Raji (cell line): ENCODE data around the gene LGR6.

Experiments
- POLR2A ChIP-seq: IDR thresholded peaks from 2 replicates; pipeline ENCODE4 v1.6.1; 2011; ENCODE audit warnings: low read depth, low read length, control low read depth; ENCODE audit not compliant: insufficient read depth

Gene LGR6

GRCh38 chr1:202249436-202249835 is 55.8 kb downstream of the LGR6 start:
- no peak for TF ChIP-seq POLR2A

- TF ChIP-seq POLR2A = no peak
Observed at GRCh38 chr1:202249846-202250245, 56.2 kb downstream of the LGR6 start.

DNA sequence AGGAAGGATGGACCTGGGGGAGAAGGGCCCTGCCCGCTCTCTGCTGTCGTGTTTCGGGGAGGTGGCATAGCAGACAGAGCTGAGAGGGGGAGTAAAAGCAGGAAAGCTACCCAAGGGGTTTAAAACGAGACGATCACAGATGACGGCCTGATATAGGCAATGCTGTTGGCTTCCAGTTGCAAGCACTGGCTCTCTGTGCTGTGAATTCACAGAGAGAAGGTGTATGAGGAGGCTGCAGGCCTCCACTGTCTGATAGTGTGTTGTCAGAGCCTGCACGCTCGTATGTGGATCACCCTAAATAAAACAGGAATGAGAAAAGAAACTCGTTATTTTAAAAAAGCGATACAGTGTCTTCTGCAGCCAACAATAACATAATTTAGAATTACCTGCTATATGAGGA is 57.4 kb downstream of the LGR6 start:
- no peak for TF ChIP-seq POLR2A

DNA sequence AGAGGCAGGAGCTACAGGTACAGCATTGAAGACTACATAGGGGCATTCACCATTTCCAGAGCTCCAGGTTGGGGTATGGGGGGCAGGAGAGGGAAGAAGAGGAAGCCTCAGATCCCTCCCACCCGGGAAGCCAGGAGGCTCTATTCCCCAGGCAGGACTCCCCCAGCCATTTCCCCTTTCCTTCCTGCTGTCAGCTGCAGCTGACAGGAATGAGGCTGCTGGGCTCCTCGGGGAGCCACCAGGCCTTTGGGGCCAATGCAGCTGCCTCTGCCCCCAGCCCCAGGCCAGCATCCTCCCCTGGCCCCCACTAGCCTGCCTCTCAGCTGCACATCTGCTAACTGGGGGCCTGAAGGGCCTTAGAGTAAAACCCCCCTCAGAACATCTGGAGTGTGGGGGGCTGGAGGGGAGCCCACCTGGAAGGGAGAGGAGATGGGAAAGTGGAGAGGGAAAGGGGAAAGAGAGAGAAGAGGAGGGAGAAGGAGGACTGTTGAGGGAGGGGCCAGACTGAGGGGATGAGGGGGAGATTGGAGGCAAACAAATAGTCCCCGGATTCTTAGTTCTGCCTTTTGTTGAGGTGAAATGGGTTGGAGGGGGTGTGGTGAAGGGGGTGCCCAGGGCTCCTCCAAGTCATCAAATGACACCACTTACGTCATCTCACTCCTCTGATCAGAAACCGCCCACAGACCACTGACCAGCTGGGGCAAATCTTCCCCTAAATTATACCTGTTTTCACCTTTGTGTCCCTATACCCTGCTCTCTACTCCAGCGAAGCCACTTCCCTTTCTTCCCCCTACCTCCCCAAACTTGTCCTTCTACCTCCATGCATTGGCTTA is 58.0 kb downstream of the LGR6 start:
- TF ChIP-seq POLR2A = no peak

- no peak for TF ChIP-seq POLR2A
Observed at GRCh38 chr1:202252271-202252670, 58.7 kb downstream of the LGR6 start.

DNA sequence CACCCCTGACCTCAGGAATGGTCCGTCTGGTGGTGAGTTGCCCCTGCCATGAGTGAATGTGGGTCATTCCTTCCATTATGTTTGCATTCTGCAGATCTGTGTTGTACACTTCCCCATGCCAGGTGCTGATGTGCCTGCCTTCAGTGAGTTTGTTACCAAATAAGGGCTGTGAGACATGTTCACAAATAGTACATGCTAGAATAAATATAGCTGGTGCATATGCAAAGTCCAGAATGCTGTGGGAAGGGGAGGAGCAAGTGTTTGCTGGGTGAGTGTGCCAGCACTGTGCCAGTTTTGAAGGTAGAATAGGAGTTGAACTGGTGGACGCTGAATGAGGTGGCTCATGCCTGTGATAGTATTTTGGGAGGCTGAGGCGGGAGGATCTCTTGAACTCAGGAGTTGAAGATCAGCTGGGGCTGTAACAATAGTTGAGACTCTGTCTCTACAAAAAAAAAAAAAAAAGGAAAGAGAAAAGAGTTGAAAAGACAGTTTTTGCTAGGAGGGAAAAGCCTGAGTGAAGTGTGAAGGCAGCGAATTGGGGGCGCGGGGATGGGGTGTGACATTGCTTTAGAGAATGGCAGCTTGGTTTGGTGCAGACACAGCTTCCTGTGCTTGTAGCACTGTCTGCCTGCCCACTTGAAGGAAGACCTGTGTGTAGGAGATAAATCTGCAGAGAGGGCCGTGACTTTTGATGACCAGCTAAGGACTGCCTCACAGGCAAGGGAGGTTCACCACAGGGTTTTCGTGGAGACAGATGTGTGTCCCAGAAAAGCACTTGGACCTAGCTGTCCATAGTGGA is 61.1 kb downstream of the LGR6 start:
- no peak for TF ChIP-seq POLR2A

DNA sequence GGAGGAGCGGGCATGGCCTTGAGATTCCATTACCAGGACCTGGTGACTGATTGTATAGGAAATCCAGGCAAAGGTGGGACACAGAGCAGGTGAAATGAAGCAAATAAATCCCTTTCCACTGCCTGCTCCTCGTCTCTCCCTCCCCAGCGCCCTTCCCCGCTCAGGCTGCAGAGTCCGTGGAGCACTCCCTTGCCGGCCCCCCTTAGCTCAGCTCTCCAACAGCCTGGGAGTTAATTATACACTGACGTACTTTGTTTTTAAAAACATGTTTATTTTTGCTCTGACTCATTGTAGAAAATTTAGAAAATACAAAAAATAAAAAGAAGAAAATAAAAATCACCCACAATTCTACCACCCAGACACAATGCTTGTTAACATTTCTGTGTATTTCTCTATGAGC is 61.7 kb downstream of the LGR6 start:
- no peak for TF ChIP-seq POLR2A

GRCh38 chr1:202259705-202260104 is 66.1 kb downstream of the LGR6 start:
- TF ChIP-seq POLR2A = no peak

DNA sequence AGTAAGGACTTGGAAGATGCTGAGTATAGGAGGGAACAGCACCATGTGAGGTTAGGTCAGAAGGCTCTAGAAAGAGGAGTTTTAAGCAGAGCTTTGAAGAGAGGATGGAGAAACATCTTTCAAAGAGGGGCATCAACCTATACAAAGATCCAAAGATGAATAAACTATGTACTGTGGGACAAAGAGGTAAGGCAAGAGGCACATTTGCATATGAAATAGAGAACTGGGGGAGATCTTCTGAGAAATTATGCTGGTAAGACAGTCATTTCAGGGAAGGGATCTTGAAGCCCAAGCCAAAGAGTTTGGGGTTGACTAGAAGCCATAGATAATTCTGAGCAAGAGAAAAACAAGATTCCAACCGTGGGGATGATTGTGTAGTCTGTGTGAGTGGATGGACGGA is 70.0 kb downstream of the LGR6 start:
- no peak for TF ChIP-seq POLR2A

DNA sequence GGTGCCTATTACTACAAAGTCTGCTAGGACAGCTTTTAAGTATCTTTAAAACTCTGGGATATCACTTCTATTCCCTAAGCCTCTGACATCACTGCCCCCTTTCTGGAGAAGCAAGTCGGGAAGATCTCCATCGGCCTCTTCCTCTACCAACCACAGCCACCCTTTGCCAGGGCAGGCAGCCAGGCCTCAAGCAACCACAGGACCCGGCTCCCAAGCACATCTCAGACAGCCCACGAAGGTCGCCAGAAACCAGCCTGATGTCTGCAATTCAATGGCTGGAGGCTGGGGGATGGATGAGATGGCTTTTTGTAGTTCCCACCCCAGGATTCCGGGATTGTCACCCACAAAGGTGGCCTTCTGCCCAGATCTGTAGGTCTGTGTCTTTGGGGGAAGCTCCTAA is 70.7 kb downstream of the LGR6 start:
- no peak for TF ChIP-seq POLR2A

GRCh38 chr1:202264726-202265125 is 71.1 kb downstream of the LGR6 start:
- no peak for TF ChIP-seq POLR2A

DNA sequence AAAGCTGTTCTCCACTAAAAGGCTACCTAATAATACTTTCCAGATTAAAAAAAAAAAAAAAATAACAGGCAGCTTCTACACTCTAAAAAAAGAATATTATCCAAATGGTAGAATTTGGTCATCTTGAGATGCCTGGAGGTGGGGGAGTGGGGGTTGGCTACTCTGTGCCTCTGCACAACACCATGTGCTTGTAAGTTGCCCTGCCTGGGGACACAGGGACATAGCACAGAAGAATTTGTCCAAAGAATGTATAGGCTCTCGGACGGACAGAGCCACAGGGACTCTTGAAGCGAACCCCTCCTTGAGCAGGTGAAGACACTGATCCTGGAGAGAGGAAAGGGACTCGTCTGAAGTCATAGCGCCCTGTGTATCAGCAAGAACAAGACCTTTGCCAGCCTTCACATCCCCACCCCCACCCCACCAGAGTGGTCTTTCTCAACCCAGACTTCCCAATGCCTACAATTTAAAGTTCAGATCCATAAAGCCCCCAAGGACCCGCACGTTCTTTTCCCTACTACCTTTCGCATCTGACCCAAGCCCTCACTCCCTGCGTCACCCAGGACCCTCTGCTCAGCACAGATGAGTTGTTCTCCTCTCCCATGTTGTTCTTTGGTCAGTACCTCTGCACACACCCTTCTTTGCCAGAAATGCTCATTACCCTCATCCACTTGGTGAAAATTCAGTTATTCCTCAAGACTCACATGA is 72.6 kb downstream of the LGR6 start:
- TF ChIP-seq POLR2A = no peak

DNA sequence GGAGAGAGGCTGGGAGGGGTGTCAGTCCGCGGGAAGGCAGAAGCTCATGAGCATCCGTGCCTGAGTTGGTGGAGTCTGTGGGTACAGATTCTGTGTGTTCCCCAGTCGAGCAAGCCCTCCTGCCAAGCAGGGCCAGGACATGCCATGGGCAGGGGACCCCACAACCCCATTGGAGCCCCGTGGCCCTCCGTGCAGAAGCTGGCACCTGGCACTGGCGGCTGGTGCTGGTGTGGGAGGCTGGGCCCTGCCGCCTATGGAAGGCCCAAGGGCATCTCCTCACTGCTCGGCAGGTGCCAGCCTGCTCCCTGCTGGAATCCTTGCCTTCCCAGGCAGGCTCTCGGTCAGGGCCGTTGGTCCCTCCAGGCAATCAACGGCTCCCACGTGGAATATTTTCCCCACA is 74.4 kb downstream of the LGR6 start:
- no peak for TF ChIP-seq POLR2A

DNA sequence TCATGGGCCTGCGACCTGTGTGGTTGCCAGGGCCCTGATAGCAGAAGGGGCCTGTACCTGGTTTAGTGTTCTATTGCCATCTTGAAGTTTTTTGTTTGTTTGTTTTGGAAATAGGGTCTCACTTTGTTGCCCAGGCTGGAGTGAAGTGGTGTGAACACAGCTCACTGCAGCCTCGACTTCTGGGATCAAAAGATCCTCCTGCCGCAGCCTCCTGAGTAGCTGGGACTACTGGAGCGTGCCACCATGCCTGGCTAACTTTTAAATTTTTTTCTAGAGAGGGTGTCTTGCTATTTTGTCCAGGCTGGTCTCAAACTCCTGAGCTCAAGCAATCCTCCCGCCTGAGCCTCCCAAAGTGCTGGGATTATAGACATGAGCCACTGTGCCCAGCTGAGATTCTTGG is 75.2 kb downstream of the LGR6 start:
- TF ChIP-seq POLR2A = no peak

DNA sequence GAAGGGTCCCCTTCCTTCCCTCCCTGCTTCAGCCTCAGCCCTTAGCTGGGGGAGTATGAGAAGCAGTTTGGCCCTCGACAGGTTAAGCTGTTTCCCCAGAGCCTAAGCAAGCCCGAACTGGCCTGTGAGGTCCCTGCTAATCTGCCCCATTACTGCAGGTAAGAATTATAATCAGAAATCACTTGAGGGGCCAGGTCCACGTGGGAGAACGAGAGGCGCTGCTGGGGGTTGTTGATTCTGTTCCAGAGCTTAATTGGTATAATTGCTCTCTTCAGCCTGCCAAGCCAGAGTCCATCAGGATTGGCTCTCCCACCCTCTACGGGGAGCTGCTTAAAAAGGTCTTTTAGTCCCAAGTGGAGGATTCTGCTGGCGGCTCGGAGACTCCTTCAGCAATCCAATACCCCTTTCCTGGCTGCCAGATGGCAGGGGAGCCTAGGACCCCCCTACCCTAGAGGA is 77.3 kb downstream of the LGR6 start:
- TF ChIP-seq POLR2A = no peak

DNA sequence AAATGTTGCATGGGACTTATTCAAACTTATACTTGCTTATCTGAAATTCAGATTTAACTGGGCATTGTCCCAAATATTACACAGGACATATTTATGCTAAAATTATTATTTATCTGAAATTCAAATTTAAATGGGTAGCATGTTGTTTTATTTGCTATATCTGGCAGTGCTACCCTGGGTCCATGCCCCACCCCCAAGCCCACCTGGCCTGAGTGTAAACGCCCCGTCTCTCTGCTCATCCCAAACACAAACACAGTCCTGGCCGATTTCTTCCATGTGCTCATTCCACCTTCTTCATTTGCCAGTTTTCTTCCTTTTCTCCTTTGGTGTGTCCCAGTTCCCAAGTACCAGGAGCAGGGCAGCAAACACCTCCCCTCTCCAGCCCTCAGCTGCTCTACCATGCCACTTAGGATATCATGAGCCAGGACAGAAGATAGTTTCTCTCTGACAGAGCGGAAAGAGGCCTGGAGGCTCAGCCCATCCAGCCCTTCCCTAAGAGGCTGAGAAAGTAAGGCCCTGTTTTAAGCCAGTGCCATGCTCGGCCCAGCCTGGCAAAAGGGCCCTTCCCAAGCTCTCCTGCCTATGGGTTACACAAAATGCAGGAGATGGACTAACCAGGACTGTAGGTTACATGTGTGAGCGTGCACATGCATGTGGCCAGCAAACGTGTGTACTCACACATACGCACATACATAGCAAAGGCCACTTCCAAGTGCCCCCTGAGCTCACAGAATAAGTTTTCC is 78.7 kb downstream of the LGR6 start:
- no peak for TF ChIP-seq POLR2A

DNA sequence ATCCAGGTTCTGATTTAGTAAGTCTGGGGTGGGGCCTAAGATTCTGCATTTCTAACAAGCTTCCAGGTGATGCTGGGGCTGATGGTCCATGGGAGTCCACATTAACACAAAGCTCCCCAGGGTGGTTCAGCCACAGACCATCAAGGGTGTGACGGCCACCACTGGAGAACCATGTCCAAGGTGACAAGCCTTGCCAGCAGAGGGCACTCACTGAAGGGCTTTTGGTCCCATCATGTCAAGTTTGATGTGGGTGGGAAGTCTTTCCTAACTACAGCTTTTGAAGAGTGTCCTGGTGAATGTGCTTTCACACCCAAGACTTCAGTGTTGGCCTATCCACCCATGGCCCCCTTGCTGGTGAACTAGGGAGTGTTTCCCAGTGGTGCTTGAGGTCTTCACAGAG is 81.0 kb downstream of the LGR6 start:
- no peak for TF ChIP-seq POLR2A
